COLO829 (cell line): ENCODE data around the gene C8G.

Source experiments
- DNase-seq: peaks from one replicate; pipeline ENCODE4 v3.0.0; 2012; ENCODE audit warnings: low spot score

The C8G gene

DNA sequence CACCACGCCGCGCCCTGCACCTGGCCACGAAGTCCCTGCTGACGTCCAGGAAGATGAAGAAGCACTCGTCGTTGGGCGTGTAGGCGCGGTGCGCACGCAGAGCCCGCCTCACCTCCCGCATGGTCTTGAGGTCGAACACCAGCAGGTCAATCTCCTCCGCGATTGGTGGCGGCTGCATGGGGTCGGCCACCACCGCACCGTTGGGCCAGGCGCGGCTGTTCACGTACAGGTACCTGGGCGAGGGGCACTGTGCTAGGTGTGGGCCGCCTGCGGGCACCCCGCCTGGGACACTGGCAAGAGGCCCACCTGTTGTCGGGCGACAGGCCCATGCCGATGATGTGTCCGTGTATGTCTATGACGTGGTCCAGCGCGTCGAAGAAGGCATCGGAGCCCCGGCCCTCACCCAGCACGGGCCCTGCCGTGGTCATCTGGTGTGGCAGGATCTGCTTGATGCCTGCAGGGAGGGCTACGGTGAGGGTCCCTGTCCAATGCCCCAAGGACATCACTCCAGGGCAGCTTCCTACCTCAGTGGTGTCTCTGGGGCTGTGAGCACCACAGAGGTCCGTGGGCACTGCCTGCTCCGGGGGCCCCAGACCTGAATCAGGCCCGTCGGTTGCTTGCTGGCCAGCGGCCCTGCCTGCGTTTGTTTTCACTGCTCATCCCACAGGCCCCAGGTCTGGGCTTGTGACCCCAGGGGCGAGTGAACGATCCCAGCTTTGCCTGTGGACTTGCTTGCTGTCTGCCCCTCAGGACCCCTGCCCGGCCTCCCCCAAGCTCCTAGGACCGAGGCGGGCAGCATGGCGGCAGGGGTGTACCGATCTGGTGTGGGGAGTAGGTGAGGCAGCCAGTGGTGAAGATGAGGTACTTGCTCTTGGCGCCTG lies 3.6 kb upstream of the C8G start:
- DNase-seq: no peak

DNA sequence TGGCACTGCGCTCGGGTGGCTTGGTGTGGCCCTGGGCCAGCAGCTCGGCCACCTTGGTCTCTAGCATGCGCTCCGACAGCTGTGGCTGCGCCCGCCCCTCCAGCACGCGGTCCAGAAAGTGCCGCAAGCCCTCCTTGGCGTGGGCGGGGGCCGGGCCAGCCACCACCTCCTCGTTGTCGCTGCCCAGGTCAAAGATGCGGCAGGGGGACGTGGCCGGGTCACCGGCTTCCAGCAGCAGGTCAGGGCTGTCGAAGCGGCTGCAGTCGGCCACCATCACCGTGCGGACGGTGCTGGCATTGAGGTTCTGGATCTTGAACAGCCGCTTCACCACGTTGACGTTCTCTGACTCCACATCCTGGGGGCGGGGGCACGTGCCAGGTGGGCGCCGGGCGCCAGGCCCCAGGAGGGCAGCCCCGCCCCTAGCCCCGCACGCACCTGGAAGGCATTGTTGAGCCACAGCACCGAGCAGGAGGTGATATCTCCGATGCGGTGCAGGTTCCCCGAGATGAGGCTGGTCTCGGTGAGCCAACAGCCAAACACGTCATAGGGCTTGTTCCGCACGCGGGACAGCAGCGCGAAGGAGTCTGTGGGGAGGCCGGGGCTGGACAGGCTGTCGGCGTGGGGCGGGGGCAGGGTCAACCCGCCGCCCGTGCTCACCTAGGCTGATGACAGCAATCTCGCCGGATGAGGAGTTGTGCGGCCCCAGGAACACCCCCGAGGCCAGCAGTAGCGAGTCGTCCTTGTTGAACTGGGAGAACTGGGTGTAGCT lies 2.7 kb upstream of the C8G start:
- DNase-seq: no peak

DNA sequence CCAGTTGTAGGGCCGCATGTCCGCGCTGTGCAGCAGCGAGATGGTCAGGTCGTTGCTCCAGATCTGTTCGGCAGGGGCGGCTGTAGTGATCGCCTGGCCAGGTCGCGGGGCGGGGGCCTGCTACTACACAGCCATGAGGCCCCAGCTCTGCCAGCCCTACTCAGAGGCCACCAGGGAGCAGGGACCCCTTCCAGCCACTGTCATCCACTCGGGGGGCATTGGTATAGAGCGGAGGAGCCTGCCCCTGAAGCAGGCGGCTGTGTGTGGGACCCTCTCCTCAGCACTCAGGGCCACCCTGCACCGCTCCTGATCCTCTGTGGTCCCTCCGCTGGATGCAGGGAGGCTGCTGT lies 2.2 kb upstream of the C8G start:
- DNase-seq: no peak

DNA sequence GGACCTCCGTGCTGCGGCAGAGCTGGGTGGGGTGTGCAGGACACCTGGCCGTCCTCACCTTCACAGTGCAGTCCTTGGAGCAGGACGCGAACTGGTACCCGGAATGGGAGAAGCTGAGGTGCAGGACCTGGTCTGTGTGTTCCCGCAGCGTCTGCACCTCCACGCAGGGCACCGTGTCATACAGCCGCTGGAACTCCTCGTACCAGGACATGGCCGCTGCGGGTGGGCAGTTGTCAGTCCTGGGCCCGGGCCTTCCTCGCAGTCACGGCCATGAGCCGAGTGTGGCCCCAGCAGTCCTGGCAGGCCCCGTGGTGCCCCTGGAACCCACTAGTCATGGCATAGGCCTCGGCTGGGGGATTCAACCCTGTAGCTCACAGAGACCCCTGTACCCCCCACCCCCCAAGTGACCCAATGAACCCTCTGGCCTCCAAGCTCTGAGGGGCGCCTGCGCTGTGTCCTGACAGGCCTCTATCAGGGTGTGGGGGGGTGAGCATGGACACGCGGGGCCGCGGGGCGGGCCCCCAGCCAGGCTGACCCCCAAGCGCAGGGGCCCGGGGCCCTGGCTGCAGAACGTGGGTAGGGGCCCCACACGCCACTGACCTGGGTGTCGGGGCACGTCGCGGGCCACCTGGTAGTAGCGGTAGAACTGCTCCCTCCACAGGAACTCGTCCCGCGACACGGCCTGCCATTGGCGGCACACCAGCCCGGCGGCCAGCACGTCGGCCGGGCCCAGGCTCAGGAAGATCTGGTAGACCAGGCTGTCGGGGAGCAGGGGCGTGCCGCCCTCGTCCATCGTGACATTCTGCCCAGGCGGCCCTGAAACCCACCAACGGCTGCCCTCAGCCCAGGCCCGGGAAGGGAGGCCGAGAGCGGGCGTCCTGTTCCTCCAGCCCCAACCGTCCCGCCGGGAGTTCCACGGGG lies 1.5 kb upstream of the C8G start:
- no peak for DNase-seq

DNA sequence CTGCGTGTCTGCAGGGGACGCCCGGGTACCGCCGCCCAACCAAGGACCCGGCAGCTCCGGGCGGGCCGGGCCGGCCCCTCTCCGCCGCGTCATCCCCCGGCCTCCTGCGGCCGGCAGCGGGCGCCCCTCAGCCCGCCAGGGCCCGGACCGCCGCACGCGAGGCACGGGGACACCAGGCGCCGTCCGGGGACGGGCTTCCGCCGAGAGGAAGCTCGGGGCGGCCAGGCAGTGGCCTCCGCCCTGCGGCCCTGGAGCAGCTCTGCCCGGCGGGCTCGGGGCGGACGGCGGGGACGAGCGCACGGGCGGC lies 878 bp upstream of the C8G start:
- DNase-seq: no peak

DNA sequence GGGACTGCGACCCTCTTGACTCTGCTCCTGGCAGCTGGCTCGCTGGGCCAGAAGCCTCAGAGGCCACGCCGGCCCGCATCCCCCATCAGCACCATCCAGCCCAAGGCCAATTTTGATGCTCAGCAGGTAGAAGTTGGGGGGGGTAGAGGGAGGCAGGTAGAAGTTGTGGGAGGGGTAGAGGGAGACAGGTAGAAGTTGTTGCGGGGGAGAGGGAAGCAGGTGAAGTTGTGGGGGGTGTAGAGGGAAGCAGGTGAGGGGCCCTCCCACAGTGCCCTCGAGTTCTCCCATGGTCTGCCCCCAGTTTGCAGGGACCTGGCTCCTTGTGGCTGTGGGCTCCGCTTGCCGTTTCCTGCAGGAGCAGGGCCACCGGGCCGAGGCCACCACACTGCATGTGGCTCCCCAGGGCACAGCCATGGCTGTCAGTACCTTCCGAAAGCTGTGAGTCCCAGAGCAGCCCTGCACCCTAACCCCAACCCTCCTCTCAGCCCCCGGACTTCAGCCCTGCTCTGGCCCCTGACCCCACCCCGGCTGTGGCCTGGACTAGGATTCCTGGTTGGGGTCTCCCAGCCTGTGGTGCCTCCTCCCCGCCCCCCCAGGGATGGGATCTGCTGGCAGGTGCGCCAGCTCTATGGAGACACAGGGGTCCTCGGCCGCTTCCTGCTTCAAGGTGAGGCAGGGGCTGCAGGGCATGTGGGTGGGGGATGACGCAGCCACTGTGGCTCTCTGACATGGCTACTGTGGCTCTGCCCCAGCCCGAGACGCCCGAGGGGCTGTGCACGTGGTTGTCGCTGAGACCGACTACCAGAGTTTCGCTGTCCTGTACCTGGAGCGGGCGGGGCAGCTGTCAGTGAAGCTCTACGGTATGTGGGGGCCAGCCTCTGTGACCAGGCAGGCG lies 537 bp downstream of the C8G start:
- DNase-seq: no peak

DNA sequence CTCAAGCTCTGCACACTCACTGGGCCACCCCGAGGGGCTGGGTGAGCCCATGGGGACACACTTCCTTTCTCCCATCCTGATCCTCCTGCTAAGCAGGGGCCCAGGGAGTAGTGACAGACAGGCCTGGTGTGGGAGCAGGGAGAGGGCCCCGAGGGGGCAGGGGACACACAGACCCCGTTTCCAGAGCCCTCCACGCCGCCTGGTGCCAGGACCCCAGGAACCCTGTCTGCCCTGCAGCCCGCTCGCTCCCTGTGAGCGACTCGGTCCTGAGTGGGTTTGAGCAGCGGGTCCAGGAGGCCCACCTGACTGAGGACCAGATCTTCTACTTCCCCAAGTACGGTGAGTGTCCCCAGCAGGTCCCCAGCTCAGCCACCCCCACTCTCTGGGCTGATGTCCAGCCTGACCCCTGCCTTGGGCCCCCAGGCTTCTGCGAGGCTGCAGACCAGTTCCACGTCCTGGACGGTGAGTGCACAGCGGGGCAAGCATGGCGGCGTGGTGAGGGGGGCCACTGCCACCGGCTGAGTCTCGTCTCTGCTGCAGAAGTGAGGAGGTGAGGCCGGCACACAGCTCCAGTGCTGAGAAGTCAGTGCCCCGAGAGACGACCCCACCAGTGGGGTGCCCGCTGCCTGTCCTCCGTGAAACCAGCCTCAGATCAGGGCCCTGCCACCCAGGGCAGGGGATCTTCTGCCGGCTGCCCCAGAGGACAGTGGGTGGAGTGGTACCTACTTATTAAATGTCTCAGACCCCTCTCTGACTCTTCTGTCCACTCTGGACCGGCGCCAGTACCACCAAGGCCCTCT lies 1.4 kb downstream of the C8G start:
- DNase-seq: no peak

DNA sequence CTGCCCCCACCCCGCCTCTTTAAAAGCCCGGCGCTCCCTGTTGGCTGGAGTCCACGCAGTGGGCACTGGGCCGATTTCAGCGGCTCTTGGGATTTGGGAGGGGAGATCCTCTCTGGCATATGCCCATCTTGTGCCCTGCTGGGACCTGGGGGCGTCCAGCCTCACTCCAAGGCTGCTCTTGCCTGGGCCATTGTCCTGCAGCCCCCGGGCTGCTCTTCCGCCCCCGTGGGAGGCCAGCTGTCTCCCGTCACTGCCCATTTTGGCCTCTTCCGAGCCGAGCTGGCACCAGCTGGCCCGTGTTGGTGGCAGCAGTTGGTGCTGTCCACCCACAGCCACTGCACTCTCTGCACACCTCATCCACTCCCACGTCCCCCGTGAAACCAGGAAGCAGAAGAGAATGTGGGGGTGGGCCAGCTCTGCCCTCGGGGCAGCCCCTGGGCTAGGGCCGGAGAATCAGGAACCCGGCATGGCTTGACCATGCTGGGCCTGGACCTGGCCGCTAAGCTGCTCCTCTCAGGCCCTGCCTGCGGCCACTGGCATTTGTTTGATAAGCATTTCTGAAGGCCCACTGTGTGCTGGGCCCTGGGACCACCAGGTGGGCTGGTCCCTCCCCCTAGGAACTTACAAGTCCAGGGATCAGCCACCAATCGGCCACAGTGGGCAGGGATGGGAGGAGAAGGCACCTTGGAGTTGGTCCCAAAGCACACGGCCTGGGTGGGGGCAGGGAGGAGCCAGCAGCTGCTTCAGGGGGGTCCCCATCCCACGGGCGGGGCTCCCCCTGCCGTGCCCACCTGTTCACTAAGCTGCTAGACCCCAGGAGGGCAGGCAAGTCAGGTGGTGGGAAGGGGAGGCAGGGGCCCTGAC lies 2.2 kb downstream of the C8G start:
- DNase-seq: no peak

DNA sequence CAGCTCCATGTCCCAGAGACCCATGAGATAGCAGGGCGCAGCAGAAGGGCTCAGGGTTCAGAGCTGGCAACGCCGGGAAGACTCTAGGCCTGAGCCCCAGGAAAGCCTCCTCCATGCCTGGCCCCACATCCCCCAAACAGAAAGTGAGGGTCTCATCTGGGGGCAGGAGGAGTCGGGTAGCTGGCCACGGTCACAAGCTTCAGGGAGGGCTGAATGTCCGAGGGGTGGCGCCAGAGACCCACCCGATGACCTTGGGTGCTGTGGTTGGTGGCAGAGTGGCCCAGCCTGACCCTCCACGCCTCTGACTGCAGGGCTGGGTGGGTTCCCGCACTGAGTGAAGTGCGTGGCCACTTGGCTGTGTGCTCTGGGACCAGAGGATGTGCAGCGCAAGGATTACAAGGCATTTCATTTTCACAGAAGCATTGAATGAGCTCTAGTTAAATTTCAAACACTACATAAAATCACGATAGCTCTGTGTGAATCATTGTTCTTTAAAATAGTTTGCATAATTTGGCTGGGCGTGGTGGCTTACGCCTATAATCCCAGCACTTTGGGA lies 3.0 kb downstream of the C8G start:
- DNase-seq: no peak

DNA sequence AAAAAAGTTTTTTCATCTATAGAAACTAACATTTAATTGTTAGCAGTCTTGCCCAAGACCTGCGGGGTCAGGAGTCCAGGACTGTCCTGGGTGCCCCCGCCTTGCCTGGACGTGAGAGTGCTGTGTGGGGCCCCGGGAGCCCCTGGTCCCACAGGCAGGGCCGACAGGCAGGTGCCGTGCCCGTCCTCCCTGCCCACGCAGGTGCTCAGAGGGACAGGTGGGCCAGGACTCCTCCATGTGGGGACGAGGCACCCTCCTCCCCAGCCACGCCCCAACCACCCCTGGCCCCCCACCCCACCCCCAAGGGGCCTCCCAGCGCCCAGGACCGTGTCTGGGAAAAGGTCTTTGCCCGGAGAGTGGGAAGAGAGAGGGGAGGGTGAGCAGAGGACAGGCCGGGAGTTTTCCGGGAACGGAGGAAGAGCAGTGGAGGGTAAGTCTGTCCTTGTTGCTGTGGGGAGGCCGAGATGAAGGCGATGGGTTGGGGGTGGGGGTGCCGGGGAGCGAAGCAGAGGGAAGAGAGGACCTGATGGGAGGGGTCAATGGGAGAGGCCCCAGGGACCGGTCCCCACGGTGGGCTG lies 4.3 kb downstream of the C8G start:
- no peak for DNase-seq

DNA sequence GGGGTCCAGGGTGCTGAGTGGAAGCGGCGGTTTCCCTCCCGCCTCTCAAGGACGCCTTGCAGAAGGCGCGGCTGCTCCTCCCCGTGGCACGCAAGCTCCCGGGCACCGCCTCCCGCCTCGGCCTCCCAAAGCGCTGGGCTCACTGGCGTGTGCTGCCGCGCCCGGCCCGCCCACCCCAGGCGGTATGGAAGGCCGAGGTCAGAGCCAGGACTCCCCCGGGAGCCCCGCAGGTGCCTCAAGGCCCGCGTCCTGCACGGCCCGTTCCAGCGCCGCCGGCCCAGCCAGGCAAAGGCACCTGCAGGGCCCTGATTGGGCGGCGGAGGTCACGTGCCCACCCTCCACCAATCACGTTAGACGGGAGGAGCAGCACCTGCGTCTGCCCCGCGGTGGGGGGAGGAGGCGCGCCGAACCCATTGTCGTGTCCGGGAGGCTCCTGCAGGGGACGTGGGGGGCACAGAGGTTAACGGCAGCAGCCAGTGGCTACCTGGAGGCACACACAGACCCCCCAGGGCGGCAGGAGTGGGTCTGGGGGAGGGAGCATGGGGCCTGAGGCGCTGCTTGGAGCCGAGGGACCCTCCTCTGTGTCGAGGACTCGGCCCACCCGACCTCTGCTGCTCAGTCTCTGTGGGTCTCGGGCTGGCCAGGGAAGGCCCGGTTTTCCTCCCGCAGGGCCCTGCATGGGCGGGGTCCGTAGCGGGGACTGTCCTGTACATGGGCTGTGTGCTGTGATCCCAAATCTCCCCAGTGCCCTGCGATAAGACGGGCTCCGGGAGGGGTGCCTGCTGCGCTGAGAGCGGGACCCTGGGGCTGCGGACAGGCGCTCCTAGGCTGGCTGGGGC lies 5.0 kb downstream of the C8G start:
- peak; percentile 95 for DNase-seq

DNA sequence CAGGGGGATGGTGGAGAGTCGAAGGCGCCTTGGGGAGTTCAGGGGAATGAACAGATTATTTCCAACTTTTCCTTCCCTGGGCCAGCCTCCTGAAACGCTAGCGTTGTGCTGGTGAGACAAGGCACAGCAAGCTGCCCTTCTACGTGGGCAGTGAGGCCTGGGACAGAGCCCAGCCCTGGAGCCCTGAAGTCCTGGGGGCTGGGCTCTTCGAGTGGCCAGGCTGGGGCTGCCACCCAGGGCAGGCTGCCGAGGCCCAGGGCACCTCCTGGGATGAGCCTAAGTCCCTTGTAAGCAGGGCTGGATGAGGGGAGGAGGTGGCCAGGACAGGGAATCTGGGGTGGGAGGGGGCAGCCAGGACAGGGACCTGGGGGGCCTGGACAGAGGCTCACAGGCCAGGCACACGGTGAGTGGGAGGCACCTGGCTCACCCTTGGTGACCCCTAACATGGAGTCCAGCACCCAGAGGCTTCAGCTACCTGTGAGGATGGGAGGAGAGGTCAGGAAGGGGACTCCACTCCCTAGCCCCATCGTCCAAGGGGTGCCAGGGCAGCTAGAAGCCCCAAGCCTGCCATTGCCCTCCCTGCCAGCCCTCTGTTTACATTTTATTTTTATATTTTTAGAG lies 5.7 kb downstream of the C8G start:
- no peak for DNase-seq

DNA sequence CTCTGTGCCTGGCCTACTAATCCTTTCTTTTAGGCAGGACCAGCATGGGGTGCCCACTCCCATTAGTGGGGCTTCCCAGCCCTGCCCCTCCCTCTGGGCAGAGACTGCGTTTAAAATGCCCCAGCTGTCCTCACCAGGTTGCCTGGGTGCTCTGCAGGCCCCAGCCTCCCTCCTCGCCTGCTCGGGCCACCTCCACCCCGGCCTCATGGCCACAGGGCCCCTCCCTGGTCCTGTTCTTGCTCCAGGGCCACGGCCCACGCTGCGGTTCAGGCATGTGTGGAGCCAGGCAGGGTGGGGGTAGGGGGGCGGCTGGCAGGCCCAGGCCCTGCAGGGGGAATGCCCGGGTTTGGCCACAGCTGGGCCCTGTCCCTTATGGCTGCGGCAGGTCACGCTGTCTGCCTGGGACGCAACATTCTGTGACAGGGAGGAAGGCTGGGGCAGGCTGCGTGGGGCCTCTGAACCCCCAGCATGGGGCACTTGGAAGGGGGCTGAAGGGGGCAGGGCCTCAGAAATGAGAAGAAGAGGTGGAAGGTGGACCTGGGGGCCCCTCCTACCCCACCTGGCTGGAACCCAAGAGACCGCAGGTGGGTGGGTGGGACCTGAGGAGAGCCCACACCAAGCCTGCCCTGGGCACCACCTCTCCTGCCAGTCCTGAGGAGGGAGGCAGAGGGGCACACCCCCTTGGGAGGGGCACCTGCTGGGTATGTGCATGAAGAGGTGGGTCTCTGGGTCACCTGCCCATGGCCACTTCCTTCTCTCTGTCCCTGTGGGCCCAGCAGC lies 6.7 kb downstream of the C8G start, which contains the start of gene LCN12:
Gene LCN12, plus strand, starts transcription at position 733 of the 780 bp plus-strand sequence. CDS start 55 bp downstream, outside the sequence.
- no peak for DNase-seq

DNA sequence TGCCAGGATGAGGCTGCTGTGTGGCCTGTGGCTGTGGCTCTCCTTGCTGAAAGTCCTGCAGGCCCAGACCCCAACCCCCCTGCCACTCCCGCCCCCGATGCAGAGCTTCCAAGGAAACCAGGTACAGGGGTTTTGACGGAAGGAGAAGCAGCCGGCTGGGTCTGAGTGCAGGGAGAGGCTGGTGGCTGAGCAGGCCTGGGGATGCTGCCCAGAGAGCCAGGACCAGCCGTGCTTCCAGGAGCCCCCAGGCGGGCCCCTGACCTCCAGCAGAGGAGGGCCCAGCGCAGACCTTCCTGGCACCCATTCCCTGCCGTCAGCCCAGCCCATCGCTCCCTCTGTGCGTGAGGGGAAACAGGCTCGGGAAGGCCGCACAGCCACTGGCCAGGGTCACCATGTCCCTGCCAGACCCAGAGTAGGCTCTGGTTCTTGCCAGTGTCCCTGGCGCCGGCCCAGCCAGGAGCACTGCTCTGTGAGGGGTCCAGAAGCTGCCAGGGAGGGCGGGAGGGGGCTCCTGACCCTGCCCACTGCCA lies 7.3 kb downstream of the C8G start:
- no peak for DNase-seq

DNA sequence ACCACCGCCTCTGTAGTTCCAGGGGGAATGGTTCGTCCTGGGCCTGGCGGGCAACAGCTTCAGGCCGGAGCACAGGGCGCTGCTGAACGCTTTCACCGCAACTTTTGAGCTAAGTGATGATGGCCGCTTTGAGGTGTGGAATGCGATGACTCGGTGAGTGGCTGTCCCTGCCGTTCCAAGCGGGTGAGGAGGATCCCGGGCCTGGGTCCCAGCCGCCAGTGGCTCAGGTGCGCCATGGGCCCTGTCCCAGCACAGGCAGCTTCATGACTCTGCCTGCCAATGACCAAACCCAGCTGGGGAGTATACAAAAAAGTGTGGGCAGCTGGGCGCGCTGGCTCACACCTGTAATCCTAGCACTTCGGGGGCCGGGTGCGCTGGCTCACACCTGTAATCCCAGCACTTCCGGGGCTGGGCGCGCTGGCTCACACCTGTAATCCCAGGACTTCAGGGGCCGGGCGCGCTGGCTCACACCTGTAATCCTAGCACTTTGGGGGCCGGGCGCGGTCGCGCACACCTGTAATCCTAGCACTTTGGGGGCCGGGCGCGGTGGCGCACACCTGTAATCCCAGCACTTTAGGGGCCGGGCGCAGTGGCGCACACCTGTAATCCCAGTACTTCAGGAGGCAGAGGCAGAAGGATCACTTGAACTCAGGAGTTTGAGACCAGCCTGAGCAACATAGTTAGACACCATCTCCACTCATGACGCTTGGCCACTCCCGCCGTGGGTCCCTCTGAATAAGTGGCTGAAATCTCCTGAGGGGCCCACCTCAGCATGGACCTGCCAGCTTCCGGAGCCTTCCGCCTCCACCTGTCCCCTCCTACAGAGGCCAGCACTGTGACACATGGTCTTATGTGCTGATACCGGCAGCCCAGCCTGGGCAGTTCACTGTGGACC lies 8.1 kb downstream of the C8G start:
- no peak for DNase-seq
